ENCODE data around the gene DPP7. TPM values are rescaled to one million over a fixed set of nuclear protein-coding genes. Genes with fewer than 3 reads are reported as not detected.

The DPP7 gene
- total RNA-seq, 4 donors from 2014 or later, result 71.4 to 139 (median 96.5) TPM

GRCh38 chr9:137107312-137107921 is 7.1 kb downstream of the DPP7 start:
- 93% methylated on average over 8 of the region's 27 CpGs for WGBS
- Histone ChIP-seq H3K4me3 (no peak overlapping the region), H3K27me3 (no peaks in the 10 kb centered on the region), H3K9me3 (no peaks in the 10 kb centered on the region), H3K36me3 (peaks cover 100% of the 10 kb centered on the region), H3K4me1 (no peaks in the 10 kb centered on the region), H3K27ac (no peak overlapping the region)
- no peak for TF ChIP-seq EP300 (IDR thresholded peaks at IDR 0.05)
- no peak for TF ChIP-seq CTCF (IDR thresholded peaks at IDR 0.05)
- TF ChIP-seq POLR2AphosphoS5 (IDR thresholded peaks at IDR 0.05), result no peak
- TF ChIP-seq POLR2A (IDR thresholded peaks at IDR 0.05), result no peak
- DNase-seq (ENCODE audit: low spot score in 2 of 2), result no peak

- WGBS, result 95% methylated on average over 8 of the region's 27 CpGs
- DNase-seq (ENCODE audit: low spot score in 2 of 2), result no peak
- Histone ChIP-seq H3K4me3 (no peak overlapping the region), H3K27ac (no peak overlapping the region), H3K36me3 (peaks cover 100% of the 10 kb centered on the region), H3K9me3 (no peaks in the 10 kb centered on the region), H3K4me1 (no peaks in the 10 kb centered on the region), H3K27me3 (no peaks in the 10 kb centered on the region)
- TF ChIP-seq POLR2A (IDR thresholded peaks at IDR 0.05) (no peak), POLR2AphosphoS5 (IDR thresholded peaks at IDR 0.05) (no peak), CTCF (IDR thresholded peaks at IDR 0.05) (no peak), EP300 (IDR thresholded peaks at IDR 0.05) (no peak)
Measured at GRCh38 chr9:137106662-137107250, 7.8 kb downstream of the DPP7 start.

GRCh38 chr9:137105814-137106661 is 8.5 kb downstream of the DPP7 start:
- no peak for DNase-seq (ENCODE audit: low spot score in 2 of 2)
- H3K36me3 ChIP-seq, result peaks cover 100% of the 10 kb centered on the region
- H3K27me3 ChIP-seq, result no peaks in the 10 kb centered on the region
- no peaks in the 10 kb centered on the region for H3K4me1 ChIP-seq
- 95% methylated on average over 13 of the region's 31 CpGs for WGBS
- H3K27ac ChIP-seq, result no peak overlapping the region
- no peaks in the 10 kb centered on the region for H3K9me3 ChIP-seq
- TF ChIP-seq POLR2AphosphoS5 (IDR thresholded peaks at IDR 0.05) (no peak), EP300 (IDR thresholded peaks at IDR 0.05) (no peak)
- no peak overlapping the region for H3K4me3 ChIP-seq

- DNase-seq (ENCODE audit: low spot score in 2 of 2), result no peak
- H3K36me3 ChIP-seq, result peaks cover 98% of the 10 kb centered on the region
- TF ChIP-seq EP300 (IDR thresholded peaks at IDR 0.05), result no peak
- no peak for TF ChIP-seq POLR2AphosphoS5 (IDR thresholded peaks at IDR 0.05)
- TF ChIP-seq CTCF (IDR thresholded peaks at IDR 0.05), result no peak
- 93% methylated on average over 31 of the region's 37 CpGs for WGBS
- no peak overlapping the region for H3K4me3 ChIP-seq
- H3K4me1 ChIP-seq, result no peaks in the 10 kb centered on the region
- no peak overlapping the region for H3K27ac ChIP-seq
- no peaks in the 10 kb centered on the region for H3K27me3 ChIP-seq
- H3K9me3 ChIP-seq, result no peaks in the 10 kb centered on the region
Measured at GRCh38 chr9:137103206-137103999, 11.1 kb downstream of the DPP7 start.

- DNase-seq (ENCODE audit: low spot score in 2 of 2), result no peak
- Histone ChIP-seq H3K27ac (no peak overlapping the region), H3K36me3 (peaks cover 82% of the 10 kb centered on the region), H3K27me3 (no peaks in the 10 kb centered on the region), H3K4me1 (no peaks in the 10 kb centered on the region), H3K4me3 (no peak overlapping the region), H3K9me3 (no peaks in the 10 kb centered on the region)
- TF ChIP-seq POLR2AphosphoS5 (IDR thresholded peaks at IDR 0.05), result no peak
- no peak for TF ChIP-seq EP300 (IDR thresholded peaks at IDR 0.05)
- TF ChIP-seq POLR2A (IDR thresholded peaks at IDR 0.05), result no peak
- TF ChIP-seq CTCF (IDR thresholded peaks at IDR 0.05), result no peak
- 92% methylated on average over 11 of the region's 14 CpGs for WGBS
Measured at GRCh38 chr9:137099231-137099630, 15.3 kb downstream of the DPP7 start.

Data from suprapubic skin (tissue), 4 donors.